ENCODE results near the gene SLC25A22. TPM values are rescaled to one million over a fixed set of nuclear protein-coding genes. Genes with fewer than 3 reads are reported as not detected.

The SLC25A22 gene
- total RNA-seq, 2 experiments from 2014 or later, result 33.3 to 36.7 TPM

DNA sequence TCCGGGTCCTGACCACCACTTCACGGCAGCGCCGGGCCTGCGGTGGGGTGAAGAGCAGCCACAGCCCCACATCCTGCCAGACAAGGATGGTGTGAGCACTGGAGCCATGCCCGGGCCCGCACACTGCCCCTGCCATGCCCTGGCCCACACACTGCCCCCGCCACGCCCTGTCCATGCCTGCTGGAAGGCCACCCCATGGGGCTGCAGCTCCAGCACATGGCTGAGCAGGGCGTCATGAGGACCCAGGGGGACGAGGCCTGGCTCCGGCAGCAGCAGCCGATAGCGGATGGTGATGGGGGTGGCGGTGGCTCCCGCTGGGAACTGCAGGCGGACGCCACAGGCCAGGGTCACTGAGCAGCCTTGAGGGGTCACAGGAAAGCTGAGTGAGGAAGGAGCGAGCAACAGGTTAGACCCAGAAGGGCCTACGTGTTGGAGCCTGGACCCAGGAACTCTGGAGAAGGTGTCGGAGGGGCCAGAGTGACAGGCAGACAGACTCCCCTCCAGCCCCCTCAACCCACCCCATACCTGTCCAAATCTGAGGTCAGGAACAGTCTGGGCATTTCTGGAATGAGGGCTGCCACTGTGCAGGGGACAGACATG lies 4.0 kb upstream of the SLC25A22 start:
- no peak for TF ChIP-seq CTCF (IDR thresholded peaks at IDR 0.05)
- Mint-ChIP-seq H3K27ac (no peak overlapping the region), H3K4me1 (ENCODE audit: low read depth) (no peaks in the 10 kb centered on the region), H3K36me3 (ENCODE audit: low read depth) (peaks cover 2% of the 10 kb centered on the region), H3K27me3 (no peaks in the 10 kb centered on the region), H3K4me3 (no peak overlapping the region), H3K9me3 (no peaks in the 10 kb centered on the region)
- DNase-seq, result no peak
- intact Hi-C loops (cut with micrococcal nuclease), result no loop called here
- no peak for ATAC-seq
- ChIA-PET CTCF (no interaction called here), POLR2A (interaction anchor here (3.5 kb wide), 1 partner anchor 10 kb away, joined by 22 read pairs; no protein-coding TSS in a partner anchor)

DNA sequence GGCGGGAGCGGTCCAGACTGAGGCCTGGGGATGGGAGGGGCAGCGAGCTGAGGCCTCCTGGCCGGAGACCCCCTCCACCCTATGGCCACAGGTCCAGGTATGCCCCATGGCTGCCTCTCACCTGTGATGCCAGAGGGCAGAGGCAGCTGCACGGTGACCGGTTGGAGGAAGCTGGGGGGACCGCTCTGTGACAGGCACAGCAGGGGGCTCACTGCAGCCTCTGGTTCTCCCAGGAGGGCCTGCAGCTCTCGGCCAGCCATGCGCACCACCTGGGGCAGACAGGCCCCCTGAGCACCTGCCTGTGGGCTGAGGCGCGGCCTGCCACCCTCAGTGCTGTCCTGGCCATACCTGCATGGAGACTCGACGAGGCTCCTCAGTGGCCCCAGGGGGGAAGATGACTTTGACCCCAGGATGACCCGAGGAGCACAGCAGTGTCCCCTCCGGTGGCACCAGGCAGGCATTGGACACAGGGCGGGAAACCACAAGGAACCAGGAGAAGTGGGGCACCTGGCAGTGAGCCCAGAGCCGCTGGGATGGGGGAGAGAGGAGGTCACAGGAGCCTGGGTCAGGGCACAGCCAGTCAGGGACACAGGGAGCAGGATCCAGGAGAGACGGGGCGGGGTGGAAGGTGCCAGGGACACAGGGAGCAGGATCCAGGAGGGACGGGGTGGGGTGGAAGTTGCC lies 3.2 kb upstream of the SLC25A22 start:
- DNase-seq (no peak), ATAC-seq (no peak)
- no peak overlapping the region for H3K4me3 Mint-ChIP-seq
- CTCF ChIA-PET, result no interaction called here
- POLR2A ChIA-PET, result interaction anchor here (0.7 to 3.5 kb wide), 4 partner anchors 11 to 37 kb away, joined by 3 to 22 read pairs (median 4); no protein-coding TSS in a partner anchor
- peaks cover 6% of the 10 kb centered on the region for H3K4me1 Mint-ChIP-seq (ENCODE audit: low read depth)
- TF ChIP-seq CTCF (IDR thresholded peaks at IDR 0.05), result no peak
- no peaks in the 10 kb centered on the region for H3K9me3 Mint-ChIP-seq
- no peaks in the 10 kb centered on the region for H3K27me3 Mint-ChIP-seq
- H3K36me3 Mint-ChIP-seq (ENCODE audit: low read depth), result peaks cover 2% of the 10 kb centered on the region
- H3K27ac Mint-ChIP-seq, result no peak overlapping the region
- intact Hi-C loops (cut with micrococcal nuclease), result no loop called here

- intact Hi-C loops (cut with micrococcal nuclease), result no loop called here
- DNase-seq (no peak), ATAC-seq (no peak)
- no peak overlapping the region for H3K27ac Mint-ChIP-seq
- H3K27me3 Mint-ChIP-seq, result no peaks in the 10 kb centered on the region
- peaks cover 8% of the 10 kb centered on the region for H3K4me1 Mint-ChIP-seq (ENCODE audit: low read depth)
- H3K9me3 Mint-ChIP-seq, result no peaks in the 10 kb centered on the region
- TF ChIP-seq CTCF (IDR thresholded peaks at IDR 0.05), result no peak
- ChIA-PET POLR2A (interaction anchor here (0.7 to 1.8 kb wide), 4 partner anchors 8 to 20 kb away, joined by 3 to 9 read pairs (median 4); no protein-coding TSS in a partner anchor), CTCF (no interaction called here)
- no peak overlapping the region for H3K4me3 Mint-ChIP-seq
- H3K36me3 Mint-ChIP-seq (ENCODE audit: low read depth), result peaks cover 2% of the 10 kb centered on the region
These were observed 2.4 kb upstream of the SLC25A22 start for GRCh38 chr11:800473-800872.

- Mint-ChIP-seq H3K4me3 (no peak overlapping the region), H3K27ac (no peak overlapping the region), H3K36me3 (ENCODE audit: low read depth) (peaks cover 2% of the 10 kb centered on the region), H3K27me3 (no peaks in the 10 kb centered on the region), H3K9me3 (no peaks in the 10 kb centered on the region), H3K4me1 (ENCODE audit: low read depth) (peaks cover 12% of the 10 kb centered on the region)
- ATAC-seq, result no peak
- TF ChIP-seq CTCF (IDR thresholded peaks at IDR 0.05), result no peak
- ChIA-PET CTCF (no interaction called here), POLR2A (interaction anchor here (0.7 to 1.8 kb wide), 6 partner anchors 8 to 14 kb away, joined by 3 to 9 read pairs (median 4); partner anchors contain the start of gene RPLP2)
- DNase-seq, result no peak
- intact Hi-C loops (cut with micrococcal nuclease), result no loop called here
These were observed 1.7 kb upstream of the SLC25A22 start for GRCh38 chr11:799641-800316.

Measured in activated CD8-positive, alpha-beta T cell treated with anti-CD3 and anti-CD28 coated beads for 36 hours (primary cell).